ENCODE measurements around the gene MAPKBP1. TPM values are rescaled to one million over a fixed set of nuclear protein-coding genes. Genes with fewer than 3 reads are reported as not detected.

The MAPKBP1 gene
- polyA plus RNA-seq, 1 donor from 2014 or later = 2.7 TPM

DNA sequence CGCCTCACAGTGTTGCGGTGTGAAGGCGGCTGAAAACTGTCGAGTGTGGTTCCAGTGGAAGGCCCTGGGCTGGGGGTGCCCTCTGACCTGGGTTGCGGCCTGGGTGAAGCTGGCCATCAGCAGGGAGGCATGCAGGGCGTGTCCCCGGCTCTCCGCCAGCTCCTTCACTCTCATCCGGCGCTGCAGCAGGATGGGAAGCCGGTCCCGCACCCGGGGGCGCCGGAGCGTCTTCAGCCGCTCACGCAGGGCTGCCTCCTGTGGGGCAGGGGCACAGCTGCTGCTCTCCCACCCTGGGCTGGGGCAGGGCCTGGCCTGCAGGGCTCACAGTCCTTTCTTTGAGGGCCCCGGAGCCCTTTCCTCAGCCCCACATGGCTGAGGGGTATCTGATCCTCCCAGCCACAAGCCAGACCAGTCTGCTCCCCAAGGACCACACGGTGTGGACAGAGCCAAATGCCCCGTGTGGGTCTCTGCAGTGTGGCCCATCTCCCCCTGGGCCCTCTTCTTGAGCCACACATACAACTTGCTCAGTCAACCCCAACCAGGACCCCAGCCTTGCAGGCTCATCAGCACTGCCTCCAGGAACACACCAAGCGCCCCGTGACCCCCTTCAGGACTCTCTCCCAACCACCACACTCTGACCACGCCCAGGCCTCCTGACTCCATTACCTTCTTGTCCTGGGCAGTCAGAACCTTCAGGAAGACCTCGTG is 92.7 kb downstream of the MAPKBP1 start:
- no peaks in the 10 kb centered on the region for H3K36me3 Mint-ChIP-seq
- no peak overlapping the region for H3K27ac Mint-ChIP-seq
- no peak overlapping the region for H3K4me3 Mint-ChIP-seq
- H3K9me3 Mint-ChIP-seq = no peaks in the 10 kb centered on the region
- H3K27me3 Mint-ChIP-seq = peaks cover 3% of the 10 kb centered on the region
- H3K4me1 Mint-ChIP-seq = peaks cover 0 to 4% (median 0%) of the 10 kb centered on the region in 3 donors

DNA sequence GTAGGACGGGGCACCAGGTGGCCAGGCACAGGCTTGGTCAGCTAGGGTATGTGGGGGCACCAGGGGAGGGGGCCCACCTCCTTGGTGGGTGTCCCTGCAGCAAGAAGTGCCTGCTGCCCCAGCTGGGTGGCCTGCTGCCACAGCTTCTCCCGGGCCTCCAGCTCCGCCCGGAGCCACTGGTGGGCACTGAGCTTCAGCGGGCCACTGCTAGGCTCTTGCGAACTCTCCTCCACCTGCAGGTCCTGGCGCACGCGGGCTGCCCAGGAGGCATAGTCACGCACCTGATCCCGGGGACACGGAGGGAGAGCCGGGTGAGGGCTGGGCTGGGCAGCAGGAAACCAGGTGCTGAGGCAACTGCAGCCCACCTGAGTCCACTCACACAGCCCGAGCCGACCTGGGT is 94.0 kb downstream of the MAPKBP1 start:
- Mint-ChIP-seq H3K36me3 (no peaks in the 10 kb centered on the region), H3K9me3 (no peaks in the 10 kb centered on the region), H3K4me1 (peaks cover 0 to 5% (median 0%) of the 10 kb centered on the region in 3 donors), H3K27ac (no peak overlapping the region), H3K4me3 (no peak overlapping the region), H3K27me3 (peaks cover 10% of the 10 kb centered on the region)

DNA sequence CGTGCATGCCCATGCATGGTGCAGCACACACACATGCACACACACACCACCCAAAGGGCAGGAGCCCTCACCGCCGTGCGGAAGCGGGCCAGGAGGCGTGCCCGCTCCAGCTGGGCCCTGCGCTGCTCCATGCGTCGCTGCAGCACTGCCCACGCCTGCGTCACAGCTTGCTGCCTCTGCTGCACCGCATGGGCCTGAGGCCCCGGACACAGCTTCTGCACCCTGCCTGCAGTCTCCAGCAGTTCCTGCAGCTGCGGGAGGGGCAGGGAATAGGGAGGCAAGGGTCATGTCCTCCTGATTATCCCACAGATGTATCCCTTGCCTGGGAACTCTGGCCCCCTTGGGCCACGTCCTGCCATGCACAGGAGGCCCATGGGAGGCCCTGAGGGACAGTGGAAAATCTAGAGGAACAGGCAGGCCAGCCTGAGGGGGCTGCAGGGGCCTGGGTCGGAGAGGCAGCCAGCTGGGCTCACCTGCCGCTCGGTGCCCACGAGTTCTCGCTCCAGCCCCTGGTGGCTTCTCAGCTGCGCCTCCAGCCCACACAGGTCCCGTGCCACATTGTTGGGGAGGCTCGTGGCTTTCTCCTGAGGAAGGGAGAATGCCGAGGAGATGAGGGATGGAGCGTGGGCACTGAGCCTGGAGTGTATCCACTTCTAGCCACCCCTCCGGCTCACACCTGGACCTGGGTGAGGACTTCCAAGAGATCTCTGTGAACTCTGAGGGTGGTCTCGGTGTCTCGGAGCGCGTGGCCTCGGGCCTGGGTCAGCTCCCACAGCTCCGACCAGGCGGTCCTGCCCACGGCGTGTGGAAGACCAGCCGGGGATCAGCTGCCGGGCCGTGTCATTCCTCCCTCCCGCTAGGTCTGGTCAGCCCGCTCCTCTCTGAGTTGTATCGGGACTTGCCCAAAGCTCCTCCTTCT is 95.7 kb downstream of the MAPKBP1 start:
- Mint-ChIP-seq H3K27ac (peak overlapping the region in 1 of 3 donors; percentile 47), H3K36me3 (no peaks in the 10 kb centered on the region), H3K27me3 (peaks cover 9% of the 10 kb centered on the region), H3K9me3 (no peaks in the 10 kb centered on the region), H3K4me3 (peak overlapping the region in 1 of 4 donors; percentile 39), H3K4me1 (peaks cover 0 to 5% (median 0%) of the 10 kb centered on the region in 3 donors)

DNA sequence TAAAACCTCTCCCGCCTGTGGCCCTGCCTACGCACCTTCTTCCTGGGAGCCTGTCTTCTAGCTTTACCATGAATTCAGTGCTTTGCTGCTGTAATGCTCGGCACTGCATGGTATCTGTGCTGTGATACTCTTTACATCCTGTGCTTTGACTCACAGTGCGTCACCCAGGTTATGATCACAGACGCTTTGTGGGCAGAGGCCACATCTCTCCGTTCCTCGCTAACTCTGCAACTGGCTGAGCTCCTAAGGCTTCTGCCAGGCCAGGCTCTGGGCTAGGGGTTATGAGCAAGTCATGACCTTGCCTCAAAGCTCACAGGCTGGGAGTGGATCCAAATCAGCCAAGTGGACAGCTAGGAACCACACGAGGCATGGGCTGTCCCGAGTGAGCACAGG is 96.4 kb downstream of the MAPKBP1 start:
- peaks cover 11% of the 10 kb centered on the region for H3K27me3 Mint-ChIP-seq
- H3K4me3 Mint-ChIP-seq = peak overlapping the region in 1 of 4 donors; percentile 39
- peaks cover 0 to 1% (median 0%) of the 10 kb centered on the region in 3 donors for H3K9me3 Mint-ChIP-seq
- H3K4me1 Mint-ChIP-seq = peaks cover 0 to 7% (median 2%) of the 10 kb centered on the region in 3 donors
- no peaks in the 10 kb centered on the region for H3K36me3 Mint-ChIP-seq
- no peak overlapping the region for H3K27ac Mint-ChIP-seq

DNA sequence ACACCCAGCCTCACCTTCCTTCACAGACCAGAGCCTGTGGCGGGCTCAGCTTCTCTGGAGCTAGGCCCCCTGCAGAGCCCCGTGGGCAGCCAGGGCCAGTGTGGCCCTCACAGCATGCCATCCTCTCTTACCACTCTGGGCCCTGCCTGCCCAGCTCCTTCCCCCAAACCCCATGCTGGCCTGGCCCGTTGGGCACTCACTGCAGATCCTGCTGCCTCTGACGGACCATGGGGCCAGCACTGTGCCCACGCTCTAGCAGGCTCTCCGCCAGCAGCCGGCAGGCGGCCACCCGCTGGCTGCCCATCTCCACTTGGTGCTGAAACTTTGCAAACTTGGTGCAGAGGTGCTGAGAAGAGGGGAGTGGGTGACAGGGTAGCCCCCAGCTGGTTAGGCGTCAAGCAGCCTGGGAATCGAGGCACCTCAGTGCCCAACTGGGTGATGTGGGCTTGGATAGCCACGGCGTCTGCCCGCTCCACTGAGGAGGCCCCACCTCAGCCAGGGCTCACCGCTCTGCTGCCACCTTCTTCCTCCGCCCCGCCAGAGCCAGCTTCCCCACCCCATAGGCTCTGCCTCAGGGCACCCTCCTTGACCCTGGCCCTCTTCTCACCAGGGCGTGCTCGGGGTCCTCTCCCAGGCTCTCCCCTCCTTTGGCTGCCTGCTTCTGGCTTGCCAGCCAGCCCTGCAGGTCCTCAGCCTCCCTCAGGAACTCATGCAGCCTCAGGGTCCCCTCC is 97.1 kb downstream of the MAPKBP1 start:
- no peaks in the 10 kb centered on the region for H3K36me3 Mint-ChIP-seq
- no peak overlapping the region for H3K27ac Mint-ChIP-seq
- no peak overlapping the region for H3K4me3 Mint-ChIP-seq
- peaks cover 12% of the 10 kb centered on the region for H3K27me3 Mint-ChIP-seq
- H3K9me3 Mint-ChIP-seq = peaks cover 0 to 1% (median 0%) of the 10 kb centered on the region in 3 donors
- H3K4me1 Mint-ChIP-seq = peaks cover 0 to 12% (median 8%) of the 10 kb centered on the region in 3 donors

DNA sequence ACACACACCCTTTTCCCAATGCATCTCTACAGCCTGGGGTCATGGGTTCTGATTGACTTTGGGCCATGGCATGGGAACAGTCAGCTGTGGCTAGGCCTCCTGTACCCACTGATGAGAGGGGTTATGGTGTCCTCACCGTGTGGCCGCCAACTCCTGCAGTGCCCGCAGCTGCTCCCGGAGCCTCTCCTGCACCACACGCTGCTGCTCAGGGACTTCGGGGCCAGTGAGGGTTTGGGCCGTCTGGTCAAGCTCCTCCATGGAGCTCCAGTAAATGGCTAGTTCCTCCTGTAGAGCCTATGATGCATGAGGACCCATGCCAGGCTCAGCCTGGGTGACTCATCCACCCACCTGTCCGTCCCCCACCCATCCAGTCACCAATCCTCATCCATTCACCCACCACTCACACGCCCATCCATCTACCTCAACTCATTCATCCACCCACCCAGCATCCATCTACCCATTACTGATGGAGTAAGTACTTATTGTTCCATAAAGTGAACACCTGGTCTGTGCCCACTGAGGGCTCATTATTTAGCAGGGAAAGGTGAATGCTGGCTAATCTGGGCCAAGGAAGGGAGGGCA is 98.0 kb downstream of the MAPKBP1 start:
- Mint-ChIP-seq H3K27ac (no peak overlapping the region), H3K4me3 (no peak overlapping the region), H3K9me3 (peaks cover 0 to 1% (median 0%) of the 10 kb centered on the region in 3 donors), H3K27me3 (peaks cover 12% of the 10 kb centered on the region), H3K4me1 (peaks cover 0 to 12% (median 8%) of the 10 kb centered on the region in 3 donors), H3K36me3 (no peaks in the 10 kb centered on the region)

DNA sequence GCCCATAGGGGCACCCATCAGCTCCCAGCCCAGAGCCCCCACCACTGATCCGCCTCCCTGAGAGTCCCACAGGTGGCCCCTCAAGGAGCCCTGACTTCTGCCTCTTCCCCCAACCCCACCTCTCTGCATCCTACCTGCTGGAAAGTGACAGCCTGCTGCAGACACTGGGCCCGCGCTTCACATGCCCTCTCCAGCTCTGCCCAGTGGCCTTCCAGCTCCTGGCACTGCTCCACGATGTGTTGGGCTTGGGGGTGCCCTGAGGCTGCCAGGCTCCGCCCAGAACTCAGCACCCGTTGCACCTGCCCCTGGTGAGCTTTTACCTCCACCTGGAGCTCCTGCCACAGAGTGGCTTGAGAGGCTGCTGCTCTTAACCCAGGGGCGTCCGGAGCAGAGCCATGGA is 99.4 kb downstream of the MAPKBP1 start:
- no peaks in the 10 kb centered on the region for H3K36me3 Mint-ChIP-seq
- peaks cover 12% of the 10 kb centered on the region for H3K27me3 Mint-ChIP-seq
- H3K4me1 Mint-ChIP-seq = peaks cover 0 to 11% (median 8%) of the 10 kb centered on the region in 3 donors
- H3K27ac Mint-ChIP-seq = no peak overlapping the region
- peaks cover 0 to 1% (median 0%) of the 10 kb centered on the region in 3 donors for H3K9me3 Mint-ChIP-seq
- H3K4me3 Mint-ChIP-seq = no peak overlapping the region

DNA sequence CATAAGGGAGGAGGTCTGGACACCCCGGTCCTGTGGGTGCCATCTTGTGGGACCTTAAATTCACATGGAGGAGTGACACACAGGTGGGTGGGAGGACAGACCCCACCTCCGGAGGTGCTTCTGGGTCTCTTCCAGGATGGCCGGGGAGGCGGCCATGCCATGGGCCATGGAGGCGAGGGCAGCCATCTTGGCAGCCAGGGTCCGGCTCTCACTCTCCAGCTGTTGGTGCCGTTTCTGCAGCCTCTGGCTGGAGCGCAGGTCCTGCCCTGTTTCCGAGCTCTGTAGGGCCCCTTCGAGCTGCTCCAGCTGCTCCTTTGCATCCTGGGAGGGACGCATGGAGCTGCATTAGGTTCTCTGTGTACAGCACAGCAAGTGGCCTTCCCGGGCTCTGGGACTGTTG is 100.5 kb downstream of the MAPKBP1 start:
- H3K4me3 Mint-ChIP-seq = no peak overlapping the region
- H3K27me3 Mint-ChIP-seq = peaks cover 12% of the 10 kb centered on the region
- no peaks in the 10 kb centered on the region for H3K36me3 Mint-ChIP-seq
- no peak overlapping the region for H3K27ac Mint-ChIP-seq
- H3K9me3 Mint-ChIP-seq = peaks cover 0 to 1% (median 0%) of the 10 kb centered on the region in 3 donors
- H3K4me1 Mint-ChIP-seq = peaks cover 0 to 8% (median 8%) of the 10 kb centered on the region in 3 donors

DNA sequence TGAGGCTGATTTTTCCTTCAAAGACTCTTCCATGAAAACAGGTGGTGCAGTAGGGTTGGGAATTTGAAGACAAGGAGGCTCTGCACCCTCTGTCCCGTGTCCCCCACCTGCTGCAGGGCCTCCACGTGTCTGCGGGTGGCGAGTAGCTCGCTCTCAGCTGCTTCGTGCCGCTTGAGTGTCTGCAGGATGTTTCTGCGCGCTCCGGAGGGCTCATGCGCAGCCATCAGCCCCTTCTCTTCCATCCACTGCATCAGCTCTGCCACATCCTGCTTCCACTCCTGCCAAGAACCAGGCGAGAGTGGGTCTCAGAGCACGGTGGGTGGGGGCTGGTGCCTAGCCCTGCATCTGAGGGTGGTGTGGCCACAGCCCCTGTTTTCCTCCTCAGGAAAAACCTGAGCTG is 101.7 kb downstream of the MAPKBP1 start:
- peaks cover 14% of the 10 kb centered on the region for H3K27me3 Mint-ChIP-seq
- H3K4me3 Mint-ChIP-seq = no peak overlapping the region
- peak overlapping the region in 1 of 3 donors; percentile 78 for H3K27ac Mint-ChIP-seq
- peaks cover 0 to 1% (median 0%) of the 10 kb centered on the region in 3 donors for H3K9me3 Mint-ChIP-seq
- H3K36me3 Mint-ChIP-seq = no peaks in the 10 kb centered on the region
- H3K4me1 Mint-ChIP-seq = peaks cover 0 to 9% (median 8%) of the 10 kb centered on the region in 3 donors

DNA sequence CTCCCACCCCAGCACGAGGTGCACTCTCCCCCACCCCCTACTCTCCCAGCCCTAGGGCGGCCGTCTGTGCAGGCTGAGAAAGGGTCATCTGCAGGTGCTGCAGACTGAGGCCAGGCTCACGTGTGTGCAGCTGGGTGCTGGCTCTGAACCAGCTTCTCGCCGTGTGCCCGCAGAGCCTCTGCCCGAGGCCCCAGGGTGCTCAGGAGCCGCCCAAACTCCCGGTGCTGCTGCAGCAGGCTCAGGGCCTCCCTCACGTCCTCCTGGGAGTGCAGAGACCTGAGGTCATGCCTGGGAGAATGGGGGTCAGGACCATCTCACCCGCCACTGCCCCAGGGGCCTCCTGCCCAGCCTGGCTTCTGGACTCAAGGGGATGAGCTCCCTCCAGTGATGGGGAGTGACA is 102.4 kb downstream of the MAPKBP1 start:
- H3K4me3 Mint-ChIP-seq = no peak overlapping the region
- no peak overlapping the region for H3K27ac Mint-ChIP-seq
- peaks cover 0 to 14% (median 8%) of the 10 kb centered on the region in 3 donors for H3K4me1 Mint-ChIP-seq
- peaks cover 0 to 1% (median 0%) of the 10 kb centered on the region in 3 donors for H3K9me3 Mint-ChIP-seq
- H3K27me3 Mint-ChIP-seq = peaks cover 21% of the 10 kb centered on the region
- no peaks in the 10 kb centered on the region for H3K36me3 Mint-ChIP-seq

Other genes with a start within 250 kb of the MAPKBP1 start
- 15.3 TPM for gene RPAP1, start 230.2 kb upstream of the MAPKBP1 start, polyA plus RNA-seq
- gene TYRO3, start 215.3 kb upstream of the MAPKBP1 start, polyA plus RNA-seq = not detected
- 17.8 TPM for gene MGA, start 114.1 kb upstream of the MAPKBP1 start, polyA plus RNA-seq
- 15.6 TPM for gene JMJD7, start 53.6 kb downstream of the MAPKBP1 start, polyA plus RNA-seq
- gene PLA2G4B, start 64.4 kb downstream of the MAPKBP1 start, polyA plus RNA-seq = 1.3 TPM
- not detected for gene SPTBN5, start 119.6 kb downstream of the MAPKBP1 start, polyA plus RNA-seq
- 3.8 TPM for gene EHD4, start 198.1 kb downstream of the MAPKBP1 start, polyA plus RNA-seq
- gene PLA2G4E, start 246.6 kb downstream of the MAPKBP1 start, polyA plus RNA-seq = not detected